GM12892 (cell line): Measurements from ENCODE around the gene MEGF9.

ENCODE experiments used
- POLR2A ChIP-seq: IDR thresholded peaks from 2 replicates; pipeline ENCODE4 v1.6.1; 2011; ENCODE audit warnings: low read depth, low read length, control low read depth
- POLR2AphosphoS5 ChIP-seq: IDR thresholded peaks from 2 replicates; pipeline ENCODE4 v1.6.1; 2011; ENCODE audit warnings: low read depth, low read length, control low read depth
- TAF1 ChIP-seq: IDR thresholded peaks from 2 replicates; pipeline ENCODE4 v1.6.1; 2011; ENCODE audit warnings: low read depth, mild to moderate bottlenecking, control low read depth, low read length, borderline replicate concordance

GRCh38 chr9:120555839-120556238 is 158.4 kb downstream of the MEGF9 start:
- no peak for TF ChIP-seq POLR2AphosphoS5
- no peak for TF ChIP-seq POLR2A
- no peak for TF ChIP-seq TAF1
